Body of pancreas (tissue), 4 donors: ENCODE measurements around the gene AEN.

Source experiments
- CTCF ChIP-seq, 7 experiments: fragments of 450-650 bp in 4 of 7; fragments of 200-600 bp in 3 of 7; sonication (generic) in 3 of 7; IDR thresholded peaks; one replicate each; pipeline ENCODE4 v1.5.1; 2016 to 2019; ENCODE audit warnings: antibody characterized with exemption in 7 of 7
- POLR2A ChIP-seq, 3 donors: fragments of 450-650 bp; IDR thresholded peaks; one replicate each; pipeline ENCODE4 v1.6.1; 2016; ENCODE audit warnings: antibody characterized with exemption in 3 of 3, mild to moderate bottlenecking in 2 of 3

GRCh38 chr15:88590759-88591158 is 30.4 kb upstream of the AEN start:
- TF ChIP-seq CTCF (IDR thresholded peaks at IDR 0.05), result no peak
- no peak for TF ChIP-seq POLR2A (IDR thresholded peaks at IDR 0.05)
